Measurements from ENCODE around the gene SKAP1. TPM values are rescaled to one million over a fixed set of nuclear protein-coding genes. Genes with fewer than 3 reads are reported as not detected.
A peak's percentile ranks its signal among the peaks of the same experiment; 100 is the strongest.

SKAP1 gene
- total RNA-seq, 4 donors from 2014 or later, result 1.1 to 1.7 (median 1.2) TPM

GRCh38 chr17:48311324-48311723 is 118.7 kb downstream of the SKAP1 start:
- 62% methylated on average over 3 of the region's 3 CpGs for WGBS
- no peak overlapping the region for H3K4me3 ChIP-seq
- no peak for DNase-seq (ENCODE audit: extremely low spot score)
- H3K4me1 ChIP-seq, result no peaks in the 10 kb centered on the region
- intact Hi-C loops (cut with DNase I), result no loop called here
- H3K27ac ChIP-seq (replicated peaks in 1 of 4), result no peak overlapping the region
- no peaks in the 10 kb centered on the region for H3K36me3 ChIP-seq
- no peaks in the 10 kb centered on the region for H3K9me3 ChIP-seq
- H3K27me3 ChIP-seq, result peaks cover 0 to 92% (median 42%) of the 10 kb centered on the region in 4 donors
- no peak for TF ChIP-seq CTCF (IDR thresholded peaks at IDR 0.05)
- TF ChIP-seq POLR2A (IDR thresholded peaks at IDR 0.05; ENCODE audit: low read depth), result no peak

- Histone ChIP-seq H3K4me3 (no peak overlapping the region), H3K4me1 (no peaks in the 10 kb centered on the region), H3K36me3 (no peaks in the 10 kb centered on the region), H3K9me3 (no peaks in the 10 kb centered on the region), H3K27me3 (peaks cover 0 to 91% (median 42%) of the 10 kb centered on the region in 4 donors), H3K27ac (replicated peaks in 1 of 4) (no peak overlapping the region)
- intact Hi-C loops (cut with DNase I), result no loop called here
- 26% methylated on average over 16 of the region's 16 CpGs for WGBS
- TF ChIP-seq POLR2AphosphoS5 (IDR thresholded peaks at IDR 0.05) (no peak), EP300 (IDR thresholded peaks at IDR 0.05) (no peak), POLR2A (IDR thresholded peaks at IDR 0.05; ENCODE audit: low read depth) (no peak), CTCF (IDR thresholded peaks at IDR 0.05) (no peak)
- DNase-seq (ENCODE audit: extremely low spot score), result no peak
These were observed 119.2 kb downstream of the SKAP1 start for GRCh38 chr17:48310748-48311213.

GRCh38 chr17:48308581-48308980 is 121.4 kb downstream of the SKAP1 start:
- H3K36me3 ChIP-seq, result no peaks in the 10 kb centered on the region
- H3K27me3 ChIP-seq, result peaks cover 0 to 87% (median 41%) of the 10 kb centered on the region in 4 donors
- WGBS, result 72% methylated on average over 1 of the region's 1 CpG
- H3K27ac ChIP-seq (replicated peaks in 1 of 4), result no peak overlapping the region
- intact Hi-C loops (cut with DNase I), result no loop called here
- no peak overlapping the region for H3K4me3 ChIP-seq
- H3K4me1 ChIP-seq, result no peaks in the 10 kb centered on the region
- H3K9me3 ChIP-seq, result no peaks in the 10 kb centered on the region
- no peak for DNase-seq (ENCODE audit: extremely low spot score)
- no peak for TF ChIP-seq POLR2AphosphoS5 (IDR thresholded peaks at IDR 0.05)
- no peak for TF ChIP-seq EP300 (IDR thresholded peaks at IDR 0.05)
- no peak for TF ChIP-seq CTCF (IDR thresholded peaks at IDR 0.05)
- TF ChIP-seq POLR2A (IDR thresholded peaks at IDR 0.05; ENCODE audit: low read depth), result no peak

- TF ChIP-seq CTCF (IDR thresholded peaks at IDR 0.05) (peak; percentile 60 to 78 (median 65)), POLR2A (IDR thresholded peaks at IDR 0.05; ENCODE audit: low read depth) (no peak)
- Histone ChIP-seq H3K9me3 (no peaks in the 10 kb centered on the region), H3K27ac (replicated peaks in 1 of 4) (no peak overlapping the region), H3K36me3 (no peaks in the 10 kb centered on the region), H3K4me1 (no peaks in the 10 kb centered on the region), H3K27me3 (peaks cover 0 to 84% (median 36%) of the 10 kb centered on the region in 4 donors), H3K4me3 (no peak overlapping the region)
- intact Hi-C loops (cut with DNase I), result no loop called here
- 22% methylated on average over 4 of the region's 4 CpGs for WGBS
- no peak for DNase-seq (ENCODE audit: extremely low spot score)
These were observed 122.1 kb downstream of the SKAP1 start for GRCh38 chr17:48307814-48308411.

- peaks cover 0 to 82% (median 33%) of the 10 kb centered on the region in 4 donors for H3K27me3 ChIP-seq
These were observed 122.8 kb downstream of the SKAP1 start for GRCh38 chr17:48307255-48307654.

More at GRCh38 chr17:48307255-48307654, 122.8 kb downstream of the SKAP1 start:
- no peaks in the 10 kb centered on the region for H3K4me1 ChIP-seq
- H3K27ac ChIP-seq (replicated peaks in 1 of 4), result no peak overlapping the region
- intact Hi-C loops (cut with DNase I), result no loop called here
- no peak for TF ChIP-seq POLR2AphosphoS5 (IDR thresholded peaks at IDR 0.05)
- no peaks in the 10 kb centered on the region for H3K36me3 ChIP-seq
- DNase-seq (ENCODE audit: extremely low spot score), result no peak
- 63% methylated on average over 4 of the region's 4 CpGs for whole genome bisulfite sequencing
- H3K9me3 ChIP-seq, result no peaks in the 10 kb centered on the region
- H3K4me3 ChIP-seq, result no peak overlapping the region

Measured in esophagus muscularis mucosa (tissue), 4 donors.